HUES48 (cell line): ENCODE data around the gene ELF5.

ENCODE experiments used
- H3K27ac ChIP-seq: one replicate; pipeline ENCODE4 v1.7.0; 2013; ENCODE audit warnings: low read depth, low read length, inconsistent platforms
- H3K27me3 ChIP-seq: 2 replicates; pipeline ENCODE4 v1.6.1; 2013; ENCODE audit warnings: mild to moderate bottlenecking, low read length; ENCODE audit not compliant: control insufficient read depth, insufficient read depth
- H3K36me3 ChIP-seq: 2 replicates; pipeline ENCODE4 v1.6.1; 2013; ENCODE audit warnings: low read length; ENCODE audit not compliant: control insufficient read depth, insufficient read depth
- H3K4me1 ChIP-seq: 2 replicates; pipeline ENCODE4 v1.6.1; 2013; ENCODE audit warnings: mild to moderate bottlenecking, low read length; ENCODE audit not compliant: control insufficient read depth, insufficient read depth
- H3K4me3 ChIP-seq: 2 replicates; pipeline ENCODE4 v1.5.1; 2013; ENCODE audit warnings: mild to moderate bottlenecking, low read depth, low read length
- H3K9ac ChIP-seq: 2 replicates; pipeline ENCODE4 v1.6.1; 2013; ENCODE audit warnings: mild to moderate bottlenecking, low read depth, low read length, moderate library complexity
- H3K9me3 ChIP-seq: 2 replicates; pipeline ENCODE4 v1.6.1; 2013; ENCODE audit warnings: low read length; ENCODE audit not compliant: control insufficient read depth, insufficient read depth

ELF5 gene

DNA sequence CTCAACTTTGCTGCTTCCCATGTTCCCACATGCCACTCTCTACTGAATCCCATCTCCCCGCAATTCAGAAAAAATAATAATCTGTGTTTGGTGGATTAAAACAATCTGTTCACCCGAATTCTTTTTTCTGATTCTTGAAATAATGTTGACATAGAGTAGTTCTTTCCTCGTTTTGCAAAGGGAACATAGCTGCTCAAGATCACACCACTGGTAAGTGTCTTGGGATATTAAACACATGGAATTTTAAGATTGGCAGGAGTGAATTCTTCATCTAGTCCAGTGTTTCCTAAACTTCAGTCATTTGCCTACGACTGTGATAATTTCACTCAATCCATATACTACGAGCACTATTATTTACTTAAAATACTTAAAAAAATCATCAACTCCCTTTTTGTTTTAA is 6.0 kb downstream of the ELF5 start:
- H3K4me1 ChIP-seq, result no peaks in the 10 kb centered on the region
- H3K36me3 ChIP-seq, result no peaks in the 10 kb centered on the region

DNA sequence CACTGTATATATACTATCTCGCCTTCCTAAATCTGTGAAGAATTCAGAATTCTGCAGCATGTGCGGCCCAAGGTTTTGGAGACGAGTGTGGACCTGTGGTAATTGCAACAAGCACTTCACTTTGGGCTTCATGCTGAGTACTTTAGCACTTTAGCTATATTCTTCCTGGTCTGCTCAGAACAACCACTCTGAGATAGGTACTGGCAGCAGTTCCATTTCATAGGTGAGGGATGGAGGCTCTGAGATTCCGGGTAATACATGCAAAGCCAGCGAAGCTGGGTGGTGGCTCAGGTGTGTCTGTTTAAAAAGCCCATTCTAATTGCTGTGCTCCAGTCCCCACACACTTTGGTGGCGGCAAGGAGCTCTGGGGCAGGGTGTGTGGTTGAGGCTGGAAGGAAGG is 6.4 kb downstream of the ELF5 start:
- no peaks in the 10 kb centered on the region for H3K36me3 ChIP-seq
- no peaks in the 10 kb centered on the region for H3K4me1 ChIP-seq
- no peak overlapping the region for H3K4me3 ChIP-seq
- H3K9me3 ChIP-seq, result no peaks in the 10 kb centered on the region
- no peak overlapping the region for H3K9ac ChIP-seq
- H3K27ac ChIP-seq, result no peak overlapping the region
- no peaks in the 10 kb centered on the region for H3K27me3 ChIP-seq

More for the DNA sequence above, 6.0 kb downstream of the ELF5 start:
- H3K9ac ChIP-seq, result no peak overlapping the region
- no peaks in the 10 kb centered on the region for H3K27me3 ChIP-seq
- H3K9me3 ChIP-seq, result no peaks in the 10 kb centered on the region
- no peak overlapping the region for H3K4me3 ChIP-seq
- no peak overlapping the region for H3K27ac ChIP-seq

DNA sequence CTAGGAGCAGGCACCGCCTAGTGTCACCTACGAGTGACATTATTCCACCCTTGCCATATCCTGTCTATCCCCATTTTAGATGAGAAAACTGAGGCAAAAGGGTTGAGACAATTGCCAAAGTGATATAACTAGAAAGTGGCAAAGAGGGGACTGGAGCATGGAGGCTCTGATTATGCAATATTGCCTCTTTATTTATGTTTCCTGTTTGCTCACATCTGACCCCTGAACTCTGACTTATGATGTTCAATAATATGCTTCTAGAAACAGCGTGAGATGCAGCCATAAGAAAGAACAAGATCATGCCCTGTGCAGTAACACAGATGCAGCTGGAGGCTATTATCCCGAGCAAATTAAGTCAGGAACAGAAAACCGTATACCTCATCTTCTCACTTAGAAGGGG is 7.7 kb downstream of the ELF5 start:
- H3K4me1 ChIP-seq, result no peaks in the 10 kb centered on the region
- no peak overlapping the region for H3K4me3 ChIP-seq
- no peaks in the 10 kb centered on the region for H3K36me3 ChIP-seq
- H3K9me3 ChIP-seq, result no peaks in the 10 kb centered on the region
- no peaks in the 10 kb centered on the region for H3K27me3 ChIP-seq
- no peak overlapping the region for H3K27ac ChIP-seq
- H3K9ac ChIP-seq, result no peak overlapping the region

DNA sequence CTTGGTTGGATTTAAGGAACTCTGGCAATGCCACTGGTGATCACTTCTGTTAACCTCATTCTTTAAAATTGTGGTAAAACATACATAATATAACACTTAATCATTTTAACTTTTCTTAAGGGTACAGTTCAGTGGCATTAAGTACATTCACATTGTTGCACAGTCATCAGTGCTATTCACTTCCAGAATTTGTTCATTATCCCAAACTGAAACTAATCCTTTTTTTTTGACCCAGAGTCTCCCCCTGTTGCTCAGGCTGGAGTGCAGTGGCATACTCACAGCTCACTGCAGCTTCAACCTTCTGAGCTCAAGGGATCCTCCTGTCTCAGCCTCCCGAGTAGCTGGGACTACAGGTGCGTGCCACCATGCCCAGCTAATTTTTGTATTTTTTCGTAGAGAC is 10.6 kb downstream of the ELF5 start:
- H3K27me3 ChIP-seq, result no peaks in the 10 kb centered on the region
- no peaks in the 10 kb centered on the region for H3K36me3 ChIP-seq
- H3K4me3 ChIP-seq, result no peak overlapping the region
- no peaks in the 10 kb centered on the region for H3K4me1 ChIP-seq
- H3K9me3 ChIP-seq, result no peaks in the 10 kb centered on the region
- no peak overlapping the region for H3K9ac ChIP-seq
- H3K27ac ChIP-seq, result no peak overlapping the region

DNA sequence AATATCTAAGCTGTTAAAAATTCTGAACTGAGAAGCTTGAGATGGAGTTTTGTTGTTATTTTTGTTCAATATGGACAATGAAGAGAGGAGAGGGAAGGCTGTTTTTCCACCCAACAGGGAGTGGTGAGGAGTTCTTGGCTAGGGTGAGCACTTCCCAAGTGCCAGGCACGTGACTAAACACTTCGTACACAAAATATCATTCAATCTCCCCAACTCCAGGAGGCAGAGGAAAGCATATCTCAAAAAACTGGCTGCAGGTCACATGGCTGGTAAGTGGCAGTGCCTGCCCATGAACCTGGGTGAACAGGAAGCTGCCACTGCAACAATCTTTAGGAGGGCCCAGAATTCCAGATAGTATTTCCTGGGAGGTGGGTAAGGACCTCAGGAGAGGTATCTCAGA is 11.6 kb downstream of the ELF5 start:
- Histone ChIP-seq H3K4me1 (no peaks in the 10 kb centered on the region), H3K36me3 (no peaks in the 10 kb centered on the region), H3K4me3 (no peak overlapping the region), H3K9me3 (no peaks in the 10 kb centered on the region), H3K27me3 (no peaks in the 10 kb centered on the region), H3K27ac (no peak overlapping the region), H3K9ac (no peak overlapping the region)

DNA sequence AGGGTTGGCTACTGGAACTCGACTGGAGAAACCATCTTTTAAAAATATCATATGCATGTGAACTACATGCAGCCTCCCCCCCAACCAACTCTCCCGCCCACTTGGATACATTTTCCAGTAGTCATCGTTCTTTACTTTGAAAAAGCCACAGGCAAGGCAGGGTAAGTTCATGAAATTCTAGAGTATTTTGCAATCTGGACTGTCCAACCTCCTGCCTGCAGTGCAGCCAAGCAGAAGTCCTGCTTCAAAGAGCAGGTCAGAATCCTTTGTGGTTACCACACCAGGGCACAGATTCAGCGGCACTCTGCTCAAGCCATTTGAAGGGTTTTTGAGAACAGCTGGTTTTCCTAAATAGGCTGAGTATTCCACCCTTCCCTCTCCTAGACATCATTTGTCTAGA is 12.1 kb downstream of the ELF5 start:
- Histone ChIP-seq H3K4me1 (no peaks in the 10 kb centered on the region), H3K4me3 (no peak overlapping the region), H3K27me3 (no peaks in the 10 kb centered on the region), H3K36me3 (no peaks in the 10 kb centered on the region), H3K9me3 (no peaks in the 10 kb centered on the region), H3K9ac (no peak overlapping the region), H3K27ac (no peak overlapping the region)

DNA sequence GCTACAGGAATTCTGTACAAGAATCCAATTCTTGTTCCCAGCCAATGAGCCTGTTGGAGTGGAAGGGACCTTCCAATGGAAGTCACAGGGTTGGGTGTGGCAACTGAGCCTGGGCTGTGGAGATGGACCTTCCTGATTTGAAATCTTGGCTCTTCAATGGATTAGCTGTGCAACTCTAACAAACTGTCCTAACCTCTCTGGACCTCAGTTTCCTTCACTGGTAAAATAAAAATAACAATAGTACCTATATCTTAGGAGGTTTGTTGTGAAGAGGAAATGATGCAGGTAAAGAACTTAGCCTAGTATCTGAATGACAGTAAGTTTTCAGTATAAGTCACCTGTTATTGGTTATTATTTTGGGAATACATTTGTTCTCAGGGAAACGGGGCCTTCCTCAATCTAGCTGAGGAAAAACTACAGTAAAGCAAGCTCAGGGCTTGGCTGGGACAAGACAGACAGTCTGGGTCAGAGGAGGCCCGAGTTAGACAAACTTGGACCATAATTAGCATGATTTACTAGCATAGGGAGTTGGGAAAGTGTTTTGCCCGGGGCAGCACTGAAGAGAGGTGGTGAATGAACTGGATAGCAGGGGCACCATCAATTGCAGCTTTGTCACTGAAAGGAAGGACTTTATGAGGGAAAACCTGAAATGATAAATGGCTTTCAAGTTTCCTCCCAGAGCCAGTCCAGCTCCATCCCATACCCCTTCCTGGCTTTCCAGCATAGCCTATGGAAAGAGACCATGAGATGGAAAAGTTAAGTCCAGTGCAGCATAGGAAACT is 13.7 kb downstream of the ELF5 start:
- Histone ChIP-seq H3K4me1 (no peaks in the 10 kb centered on the region), H3K4me3 (no peak overlapping the region), H3K27me3 (no peaks in the 10 kb centered on the region), H3K36me3 (no peaks in the 10 kb centered on the region), H3K27ac (no peak overlapping the region), H3K9me3 (no peaks in the 10 kb centered on the region), H3K9ac (no peak overlapping the region)

DNA sequence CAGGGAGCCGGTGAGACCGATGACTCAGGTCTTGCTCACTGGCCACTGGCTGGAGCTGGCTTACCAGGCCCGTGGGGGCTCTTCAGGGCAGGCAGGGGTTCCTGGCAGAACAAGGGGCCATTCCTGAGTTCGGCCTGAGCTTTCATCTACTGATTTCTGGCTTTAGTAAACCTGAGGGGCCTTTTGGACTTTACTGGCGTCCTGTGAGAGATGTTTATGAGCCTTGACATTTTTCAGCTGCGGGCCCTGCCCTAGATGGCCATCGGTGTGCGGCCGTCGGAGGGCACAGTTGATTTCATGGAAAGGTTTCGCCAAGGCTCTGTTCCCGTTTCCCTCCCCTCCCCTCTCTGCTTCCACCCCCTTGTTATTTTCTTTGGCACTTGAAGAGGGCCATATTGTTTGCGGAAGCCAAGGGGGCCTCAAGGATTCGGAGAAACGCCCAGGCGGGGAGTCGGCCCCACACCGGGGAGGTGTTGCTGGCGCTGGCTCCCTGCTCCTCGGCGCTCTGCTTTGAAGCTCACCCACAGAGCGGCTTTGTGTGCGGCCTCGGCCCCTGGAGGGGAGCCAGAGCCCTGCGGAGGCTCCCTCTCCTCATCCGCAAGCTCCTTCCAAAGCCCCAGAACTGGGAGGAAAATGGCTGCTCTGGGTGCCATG is 17.7 kb downstream of the ELF5 start:
- H3K27me3 ChIP-seq, result no peaks in the 10 kb centered on the region
- no peak overlapping the region for H3K27ac ChIP-seq
- H3K36me3 ChIP-seq, result no peaks in the 10 kb centered on the region
- H3K4me3 ChIP-seq, result no peak overlapping the region
- no peaks in the 10 kb centered on the region for H3K9me3 ChIP-seq
- H3K4me1 ChIP-seq, result no peaks in the 10 kb centered on the region
- no peak overlapping the region for H3K9ac ChIP-seq

DNA sequence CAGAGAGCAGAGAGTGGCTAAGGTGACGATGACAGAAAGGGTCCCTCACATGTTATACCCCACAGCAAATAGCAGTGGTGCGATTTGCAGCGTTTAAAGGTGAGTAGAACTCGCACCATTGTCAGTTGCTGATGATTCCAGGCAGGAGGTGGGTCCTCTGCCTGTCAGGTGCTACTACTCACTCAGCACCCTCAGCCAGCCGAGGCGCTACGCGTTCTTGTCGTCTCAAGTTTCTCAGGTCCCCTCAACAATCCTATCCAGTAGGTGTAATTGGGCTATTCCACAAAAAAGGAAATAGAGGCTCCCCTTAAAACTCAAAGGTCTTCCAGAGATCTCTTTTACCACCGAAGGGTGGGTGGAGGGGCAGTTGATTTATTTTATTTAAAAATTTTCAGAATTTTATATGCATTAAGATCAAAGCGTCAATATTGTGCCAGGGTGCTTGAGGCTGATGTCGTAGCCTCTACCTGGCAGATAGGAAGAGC is 18.3 kb downstream of the ELF5 start:
- no peaks in the 10 kb centered on the region for H3K36me3 ChIP-seq
- no peak overlapping the region for H3K4me3 ChIP-seq
- H3K9ac ChIP-seq, result no peak overlapping the region
- no peak overlapping the region for H3K27ac ChIP-seq
- H3K27me3 ChIP-seq, result no peaks in the 10 kb centered on the region
- H3K4me1 ChIP-seq, result no peaks in the 10 kb centered on the region
- no peaks in the 10 kb centered on the region for H3K9me3 ChIP-seq

DNA sequence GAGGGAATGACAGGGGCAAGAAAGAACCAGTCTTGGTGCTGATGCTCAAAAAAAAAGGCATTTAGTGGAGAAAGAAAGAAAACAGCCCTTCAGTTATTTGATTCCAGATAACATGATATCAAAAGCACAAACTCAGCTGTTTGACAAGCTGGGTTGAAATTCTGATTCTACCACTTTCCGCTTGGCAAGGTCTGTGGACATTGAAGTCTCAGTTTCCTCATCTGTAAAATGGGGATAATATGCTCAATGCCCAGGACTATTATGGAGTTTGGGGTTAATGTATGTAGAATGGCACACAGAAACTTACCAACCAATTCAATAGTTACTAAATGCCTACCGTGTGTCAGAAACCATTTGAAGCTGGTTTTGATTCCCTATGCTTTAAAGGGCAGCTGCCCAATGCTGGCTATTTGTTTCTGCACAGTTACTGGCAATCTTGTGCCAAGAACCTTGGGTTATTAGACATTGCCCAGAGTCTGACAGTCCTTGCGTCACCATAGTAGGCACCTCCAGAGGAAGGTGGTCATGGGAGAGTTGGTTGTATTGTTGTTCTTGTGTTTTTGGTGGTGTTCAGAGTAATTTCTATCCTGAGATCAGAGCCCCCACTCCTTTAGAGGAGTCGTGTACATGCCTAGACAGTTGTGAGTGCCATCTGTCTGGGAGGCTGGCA is 19.5 kb downstream of the ELF5 start:
- Histone ChIP-seq H3K27ac (no peak overlapping the region), H3K9ac (no peak overlapping the region), H3K27me3 (no peaks in the 10 kb centered on the region), H3K9me3 (no peaks in the 10 kb centered on the region), H3K4me1 (no peaks in the 10 kb centered on the region), H3K36me3 (no peaks in the 10 kb centered on the region), H3K4me3 (no peak overlapping the region)

DNA sequence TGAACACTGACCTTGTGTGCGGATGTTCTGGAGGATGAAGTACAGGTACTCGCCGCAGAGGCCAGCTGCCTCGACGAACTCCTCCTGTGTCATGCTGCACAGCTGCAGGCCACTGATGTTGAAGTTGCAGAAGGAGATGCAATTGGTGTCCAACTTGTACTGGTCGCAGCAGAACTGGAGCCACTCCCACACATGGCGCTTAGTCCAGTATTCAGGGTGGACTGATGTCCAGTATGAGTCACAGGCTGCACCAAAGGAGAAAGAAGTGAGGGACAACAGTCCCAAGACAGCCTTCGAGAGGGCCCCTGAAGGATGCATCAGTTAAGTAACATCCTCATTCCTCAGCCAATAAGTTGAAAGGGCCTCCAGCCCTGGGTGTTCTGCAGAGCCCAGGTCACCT is 20.1 kb downstream of the ELF5 start:
- H3K27ac ChIP-seq, result no peak overlapping the region
- H3K27me3 ChIP-seq, result no peaks in the 10 kb centered on the region
- H3K4me1 ChIP-seq, result no peaks in the 10 kb centered on the region
- H3K9me3 ChIP-seq, result no peaks in the 10 kb centered on the region
- H3K4me3 ChIP-seq, result no peak overlapping the region
- no peak overlapping the region for H3K9ac ChIP-seq
- no peaks in the 10 kb centered on the region for H3K36me3 ChIP-seq
